HG03565 (cell line): ENCODE results near the gene CHRNA5.

ENCODE experiments used
- ATAC-seq: cut with Tn5 transposase; IDR thresholded peaks from one replicate; pipeline ENCODE4 v1.9.1; 2021; ENCODE audit warnings: mild to moderate bottlenecking, moderate library complexity; ENCODE audit not compliant: unreplicated experiment

The CHRNA5 gene

DNA sequence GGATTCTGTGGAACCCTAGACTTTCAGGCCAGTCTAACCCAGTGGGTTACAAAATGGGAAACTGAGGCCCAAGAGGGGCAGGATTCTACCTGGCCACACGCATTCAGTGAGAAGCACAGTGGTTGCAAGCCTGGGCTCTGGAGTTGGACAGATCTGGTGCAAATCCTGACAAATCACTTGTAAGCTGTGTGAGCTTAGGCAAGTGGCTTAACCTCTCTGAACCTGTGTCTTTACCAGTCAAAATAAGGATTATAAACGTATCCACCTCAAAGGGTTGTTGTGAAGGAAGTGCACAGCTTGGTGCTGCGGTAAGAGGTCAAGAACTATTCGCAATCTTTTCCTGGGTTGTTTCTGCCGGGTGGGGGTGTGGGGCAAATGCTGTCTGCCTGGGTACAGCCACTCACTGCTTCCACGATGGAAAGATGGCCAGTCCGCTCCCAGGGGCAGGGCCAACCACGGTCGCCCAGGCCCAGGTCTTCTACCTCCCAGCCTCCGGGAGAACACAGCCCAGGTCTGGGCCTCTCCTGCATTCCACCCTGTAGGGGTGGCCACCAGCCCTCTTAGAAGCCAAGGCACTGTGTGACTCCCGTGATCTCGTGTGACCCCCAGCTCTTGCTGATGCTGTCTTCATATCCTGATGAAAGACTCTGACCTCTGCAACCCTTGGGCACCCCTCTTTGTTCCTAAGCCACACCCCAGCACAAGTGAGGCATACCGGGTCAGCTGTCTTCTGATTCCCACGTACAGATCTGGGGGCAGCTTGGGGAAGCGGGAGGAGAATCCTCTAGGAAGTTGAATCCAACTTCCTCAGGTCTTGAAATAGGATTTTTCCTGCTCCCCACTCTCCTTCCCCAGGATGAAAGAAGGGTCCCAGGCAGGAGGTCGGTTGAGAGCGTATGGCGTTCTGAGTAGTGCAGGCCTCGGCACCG is 54.0 kb downstream of the CHRNA5 start:
- no peak for ATAC-seq

DNA sequence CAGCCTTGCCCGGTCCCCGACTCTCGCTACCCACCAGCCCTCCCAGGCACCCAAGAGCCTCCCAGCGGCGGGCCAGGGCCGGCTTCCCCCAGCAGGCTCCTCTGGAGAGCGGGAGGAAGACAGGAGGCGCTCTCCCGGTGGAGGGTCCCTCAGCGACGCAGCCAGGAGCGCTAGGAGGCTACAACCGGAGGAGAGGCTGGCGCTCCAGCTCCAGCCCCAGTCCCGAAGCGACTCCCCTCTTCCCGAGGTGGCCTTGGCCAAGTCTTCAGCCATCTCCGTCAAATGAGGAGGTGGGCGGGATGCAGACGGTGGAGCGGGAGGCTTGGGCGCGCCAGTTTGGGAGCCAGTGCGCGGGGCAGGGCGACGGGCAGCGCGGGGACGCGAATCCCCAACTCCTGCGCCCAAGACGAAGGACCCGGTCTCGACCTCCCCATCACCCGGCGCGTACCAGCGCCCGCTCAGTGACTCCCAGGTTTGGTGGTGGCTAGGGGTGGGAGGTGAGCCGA is 54.8 kb downstream of the CHRNA5 start:
- ATAC-seq, result no peak

DNA sequence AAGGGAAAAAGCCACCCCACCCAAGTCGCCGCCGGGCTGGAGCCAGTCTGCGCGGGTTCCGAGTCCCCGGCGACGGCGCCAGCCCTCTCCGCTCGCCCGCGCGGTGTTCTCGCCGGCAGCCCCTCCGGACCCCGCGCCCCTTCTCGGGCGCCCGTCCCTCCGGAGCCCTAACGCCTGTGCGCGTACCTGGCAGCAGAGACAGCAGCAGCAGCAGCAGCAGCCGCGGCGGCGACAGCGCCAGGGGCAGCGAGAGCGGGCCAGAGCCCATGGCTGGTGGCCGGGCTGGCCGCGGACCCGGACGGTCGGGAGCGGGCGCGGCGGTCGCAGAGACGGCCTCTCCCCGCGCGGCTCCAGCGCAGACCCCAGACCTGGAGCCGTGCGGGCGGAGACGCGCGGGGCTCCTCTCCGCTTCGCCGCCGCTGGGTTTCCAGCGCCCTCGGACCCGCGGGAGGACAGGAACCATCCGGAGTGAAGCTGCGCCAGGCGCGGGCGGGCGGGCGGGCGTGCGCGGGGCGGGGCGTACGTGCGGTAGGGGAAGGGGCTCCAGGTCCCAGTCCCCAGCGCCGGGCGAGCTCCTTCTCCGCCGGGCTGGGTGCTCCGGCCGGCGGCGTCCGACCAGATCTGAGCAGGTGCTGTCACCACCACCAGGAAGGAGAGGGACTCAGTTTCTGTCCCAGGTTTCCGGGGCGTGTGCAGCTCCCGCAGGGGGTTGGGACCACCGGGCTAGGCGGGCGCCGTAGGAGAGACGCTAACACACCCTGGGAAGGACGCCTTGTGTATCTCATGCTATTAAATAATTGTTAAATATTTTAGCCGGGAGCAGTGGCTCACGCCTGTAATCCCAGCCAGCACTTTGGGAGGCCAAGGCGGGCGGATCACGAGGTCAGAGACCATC is 55.5 kb downstream of the CHRNA5 start, which contains the start of gene CHRNA3:
CHRNA3 (minus strand) TSS at position 470 of the 895 bp plus-strand sequence; CDS start at position 268, 202 bp downstream.
- ATAC-seq, result no peak

DNA sequence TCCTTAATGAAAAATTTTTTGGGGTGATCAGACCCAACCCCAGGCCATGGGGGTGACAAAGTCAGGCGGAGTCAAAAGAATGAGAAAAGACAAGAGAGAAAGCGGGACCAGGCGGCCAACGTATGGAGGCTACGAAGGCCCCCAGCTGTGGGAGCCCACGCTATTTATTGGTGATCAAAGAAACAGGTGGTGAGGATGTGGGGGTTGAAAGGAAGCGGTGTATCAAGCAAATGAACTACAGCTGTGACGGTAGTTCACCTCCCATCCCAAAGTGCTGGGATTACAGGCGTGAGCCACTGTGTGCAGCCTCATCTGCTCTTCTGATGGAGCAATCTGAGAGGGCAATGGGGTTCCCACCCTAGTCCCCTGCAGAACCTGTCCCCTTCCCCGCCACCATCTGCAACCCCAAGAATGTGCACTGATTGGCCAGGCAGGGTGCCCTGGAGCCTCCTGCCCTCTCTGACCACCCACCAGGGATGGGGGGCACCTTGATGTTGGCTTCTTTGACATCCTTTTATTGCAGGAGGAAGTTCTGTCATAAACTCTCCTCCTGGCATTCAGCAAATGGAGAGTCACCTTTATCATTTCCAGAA is 56.6 kb downstream of the CHRNA5 start:
- no peak for ATAC-seq

DNA sequence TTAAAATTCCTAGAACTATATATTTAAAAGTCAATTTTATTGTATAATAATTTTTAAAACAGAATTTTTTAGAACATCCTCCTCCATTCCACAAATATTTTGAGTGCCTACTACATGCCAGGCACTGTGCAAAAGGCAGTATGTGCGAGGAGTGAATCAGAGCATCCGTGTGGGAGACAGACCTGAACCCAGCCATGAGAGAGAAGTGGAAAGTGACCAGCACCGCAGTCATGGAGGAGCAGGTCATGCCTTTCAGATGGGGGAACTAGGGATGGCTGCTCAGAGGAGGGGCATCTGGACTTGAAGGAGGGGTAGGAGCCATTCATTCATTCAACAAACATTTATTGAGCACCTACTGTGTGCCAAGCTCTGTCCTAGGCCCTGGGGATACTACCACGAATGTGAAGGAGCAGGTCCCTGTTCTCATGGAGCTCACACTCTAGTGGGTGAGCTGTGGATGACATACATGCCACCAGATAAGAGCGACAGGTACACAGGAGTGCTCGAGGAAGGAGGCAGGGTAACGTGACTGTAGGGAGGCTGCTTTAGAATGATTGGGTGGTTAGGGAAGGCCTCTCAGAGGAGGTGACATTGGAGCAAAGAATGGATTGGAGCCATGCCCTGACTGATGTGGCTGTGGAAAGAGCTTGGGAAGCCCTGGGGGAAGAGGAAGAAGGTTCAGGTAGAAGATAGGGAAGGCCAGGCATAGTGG is 58.6 kb downstream of the CHRNA5 start:
- ATAC-seq, result no peak

DNA sequence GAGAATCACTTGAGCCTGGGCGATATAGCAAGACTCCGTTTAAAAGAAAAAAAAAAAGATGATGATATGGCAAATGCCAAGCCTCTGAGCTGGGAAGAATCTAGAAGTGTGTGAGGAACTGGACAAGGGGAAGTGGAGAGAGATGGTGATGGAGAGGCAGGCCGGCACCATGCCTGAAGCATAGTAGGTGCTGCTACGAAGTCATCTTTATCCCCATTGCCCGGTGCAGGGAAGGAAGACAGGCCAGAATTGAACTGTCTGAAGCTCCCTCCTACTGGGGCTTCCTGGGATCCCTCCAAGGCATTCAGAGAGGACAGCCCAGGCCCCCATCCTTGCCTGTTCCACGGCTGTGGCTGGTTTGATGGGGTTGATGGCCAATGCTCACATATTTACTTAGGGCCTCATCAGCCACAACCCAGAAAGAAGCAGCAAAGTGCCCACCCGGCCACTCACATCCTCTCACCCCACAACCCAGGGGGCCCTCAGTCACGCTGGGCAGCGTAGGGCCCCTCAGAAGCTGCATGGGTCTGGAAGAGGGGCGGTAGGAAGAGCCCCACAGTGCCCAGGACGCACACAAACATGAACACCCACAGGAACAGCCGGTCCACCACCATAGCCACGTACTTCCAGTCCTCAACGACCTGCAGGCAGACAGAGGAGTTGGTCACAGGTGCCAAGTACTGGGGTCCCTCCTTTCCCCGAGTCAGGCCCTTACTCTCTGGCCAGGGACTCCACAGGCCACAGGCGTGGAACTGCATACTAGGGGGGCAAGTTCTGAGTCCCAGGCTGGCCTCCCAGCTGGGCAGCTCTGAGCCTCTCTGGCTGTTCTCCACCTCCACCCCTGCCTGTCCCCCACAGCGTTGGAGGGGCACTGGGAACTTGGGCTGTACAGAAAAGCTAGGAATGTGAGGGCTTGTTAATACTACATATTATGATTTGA is 59.6 kb downstream of the CHRNA5 start:
- ATAC-seq, result no peak

DNA sequence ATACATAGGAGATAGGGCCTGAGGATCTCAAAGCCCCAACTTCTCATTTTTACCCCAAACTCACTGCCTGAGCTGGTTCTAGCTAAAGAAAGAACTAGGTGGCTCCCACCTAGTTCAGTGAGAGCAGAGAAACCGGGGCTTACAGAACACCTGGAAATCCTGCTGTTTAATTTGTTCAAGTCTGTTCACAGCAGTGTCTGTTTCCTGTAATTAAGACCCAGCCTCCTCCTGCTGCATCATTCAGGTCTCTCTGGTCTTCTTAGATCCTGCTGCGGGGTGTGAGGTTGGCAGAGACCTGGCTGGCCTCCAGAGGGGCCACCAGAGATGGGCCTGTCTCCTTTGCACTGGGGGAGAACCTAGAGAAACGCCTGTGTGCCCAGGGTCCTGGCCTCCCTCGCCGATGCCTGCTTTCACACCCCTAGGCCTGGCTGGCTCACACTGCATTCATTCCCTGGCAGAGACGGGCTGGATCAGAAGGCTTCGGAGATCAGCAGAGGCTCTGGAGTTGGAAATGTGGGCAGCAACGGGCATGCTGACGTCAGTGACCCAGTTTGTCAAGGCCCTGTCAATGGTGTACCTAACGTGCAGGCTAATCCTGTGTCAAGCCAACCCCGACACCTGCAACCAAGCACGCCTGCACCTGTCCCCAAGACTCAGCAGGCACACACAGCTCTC is 60.4 kb downstream of the CHRNA5 start:
- ATAC-seq, result no peak

DNA sequence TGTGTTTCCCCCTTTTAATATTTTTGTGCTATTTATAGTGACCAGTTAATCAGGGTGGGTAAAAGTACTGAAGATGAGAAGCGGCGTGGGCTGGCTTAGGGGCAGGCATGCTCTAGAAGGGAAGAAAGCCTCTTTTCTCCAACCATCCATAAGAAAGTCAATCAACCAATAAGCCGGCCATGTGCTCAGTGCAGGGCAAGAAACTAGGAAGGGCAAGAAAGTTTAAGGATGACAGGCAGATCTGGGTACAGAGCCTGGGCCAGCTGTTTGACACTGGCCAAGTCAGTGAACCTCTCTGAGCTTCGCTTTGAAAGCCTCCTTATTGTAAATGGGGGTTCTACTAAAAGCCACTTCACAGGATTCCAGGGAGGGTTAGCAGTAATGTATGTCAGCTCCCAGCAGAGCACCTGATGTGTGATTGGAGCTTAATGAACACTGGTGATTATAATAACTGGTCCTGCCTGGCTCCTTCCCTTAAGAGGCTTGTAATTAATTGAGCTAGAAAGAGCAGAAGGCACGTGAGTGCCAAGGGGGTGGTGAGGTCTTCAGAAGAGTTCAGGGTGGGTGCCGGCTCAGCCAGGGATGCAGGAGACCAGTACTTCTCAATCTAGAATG is 61.2 kb downstream of the CHRNA5 start:
- ATAC-seq, result no peak

DNA sequence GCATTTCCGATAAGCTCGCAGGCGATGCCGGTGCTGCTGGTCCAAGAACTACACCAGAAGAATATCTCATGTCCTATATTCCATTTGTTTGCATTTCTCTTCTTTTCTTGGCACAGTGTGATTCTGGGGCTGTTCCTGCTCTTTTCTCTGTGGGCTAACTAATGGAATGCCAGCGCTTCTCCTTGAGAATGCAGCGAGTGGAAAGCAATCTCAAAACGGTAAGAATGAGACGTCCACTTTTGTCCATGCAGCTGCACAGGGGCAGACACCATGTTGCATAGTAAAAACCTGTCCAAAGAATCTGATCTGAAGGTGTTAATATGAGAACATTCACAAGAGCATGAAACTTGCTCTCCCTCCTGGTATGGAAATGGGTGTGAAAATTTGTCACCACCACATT is 62.0 kb downstream of the CHRNA5 start:
- no peak for ATAC-seq

DNA sequence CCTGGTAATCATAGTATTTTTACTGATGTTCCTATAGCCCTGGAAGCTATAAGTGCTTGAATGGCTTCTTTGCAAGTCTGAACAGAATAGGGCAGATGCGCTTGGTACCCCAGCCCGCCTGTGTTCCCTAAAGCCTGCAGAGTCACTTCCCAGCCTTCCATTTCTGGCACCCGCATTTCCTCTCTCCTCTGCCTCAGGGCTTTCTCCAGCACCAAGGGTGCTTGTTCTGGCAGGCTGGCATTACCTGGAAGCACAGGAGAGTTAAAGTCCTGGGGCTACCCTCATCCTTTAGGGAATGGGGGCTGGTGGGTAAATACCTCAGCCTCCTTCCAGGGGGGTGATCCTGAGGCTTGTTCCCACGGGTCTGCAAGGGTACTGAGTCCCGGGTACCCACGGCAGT is 62.9 kb downstream of the CHRNA5 start:
- no peak for ATAC-seq

DNA sequence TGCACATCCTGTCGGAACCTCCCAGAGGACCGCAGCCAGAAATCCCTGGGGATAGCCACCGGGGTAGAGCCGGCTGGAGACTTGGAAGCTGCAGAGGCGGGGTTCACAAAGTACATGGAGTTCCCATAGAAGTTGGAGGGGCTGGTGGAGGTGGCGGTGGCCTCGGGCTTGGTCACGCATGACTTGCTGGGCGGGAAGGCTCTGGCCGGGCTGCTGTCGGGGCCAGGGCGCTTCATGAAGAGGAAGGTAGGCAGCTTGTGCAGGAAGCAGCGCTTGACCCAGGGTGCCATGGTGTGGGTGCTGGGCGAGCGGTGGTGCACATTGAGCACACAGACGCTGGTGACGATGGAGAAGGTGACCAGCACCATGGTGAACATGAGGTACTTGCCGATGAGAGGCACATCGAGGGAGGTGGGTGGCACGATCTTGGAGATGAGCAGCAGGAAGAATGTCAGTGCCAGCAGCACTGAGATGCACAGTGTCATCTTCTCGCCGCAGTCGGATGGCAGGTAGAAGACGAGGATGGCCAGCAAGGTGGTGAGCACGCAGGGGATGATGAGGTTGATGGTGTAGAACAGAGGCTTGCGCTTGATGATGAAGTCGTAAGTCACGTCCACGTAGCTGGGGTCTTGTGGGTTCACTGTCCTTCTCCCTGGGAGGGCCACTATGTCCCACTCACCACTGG is 63.9 kb downstream of the CHRNA5 start:
- no peak for ATAC-seq

DNA sequence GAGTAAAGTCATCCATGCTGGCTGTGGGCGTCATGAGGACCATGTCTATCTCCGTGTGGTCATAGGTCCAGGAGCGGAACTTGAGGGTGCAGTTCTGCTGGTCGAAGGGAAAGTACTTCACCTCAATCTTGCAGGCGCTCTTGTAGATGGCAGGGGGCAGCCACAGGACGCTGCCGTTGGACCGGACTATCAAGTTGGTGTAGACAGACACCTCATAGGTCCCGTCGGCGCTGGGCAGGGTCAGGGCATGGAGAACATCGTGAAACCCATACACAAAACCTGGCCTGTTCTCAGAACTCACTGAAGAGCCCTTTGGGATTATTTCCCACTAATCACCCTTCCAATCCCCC is 64.4 kb downstream of the CHRNA5 start:
- ATAC-seq, result no peak

DNA sequence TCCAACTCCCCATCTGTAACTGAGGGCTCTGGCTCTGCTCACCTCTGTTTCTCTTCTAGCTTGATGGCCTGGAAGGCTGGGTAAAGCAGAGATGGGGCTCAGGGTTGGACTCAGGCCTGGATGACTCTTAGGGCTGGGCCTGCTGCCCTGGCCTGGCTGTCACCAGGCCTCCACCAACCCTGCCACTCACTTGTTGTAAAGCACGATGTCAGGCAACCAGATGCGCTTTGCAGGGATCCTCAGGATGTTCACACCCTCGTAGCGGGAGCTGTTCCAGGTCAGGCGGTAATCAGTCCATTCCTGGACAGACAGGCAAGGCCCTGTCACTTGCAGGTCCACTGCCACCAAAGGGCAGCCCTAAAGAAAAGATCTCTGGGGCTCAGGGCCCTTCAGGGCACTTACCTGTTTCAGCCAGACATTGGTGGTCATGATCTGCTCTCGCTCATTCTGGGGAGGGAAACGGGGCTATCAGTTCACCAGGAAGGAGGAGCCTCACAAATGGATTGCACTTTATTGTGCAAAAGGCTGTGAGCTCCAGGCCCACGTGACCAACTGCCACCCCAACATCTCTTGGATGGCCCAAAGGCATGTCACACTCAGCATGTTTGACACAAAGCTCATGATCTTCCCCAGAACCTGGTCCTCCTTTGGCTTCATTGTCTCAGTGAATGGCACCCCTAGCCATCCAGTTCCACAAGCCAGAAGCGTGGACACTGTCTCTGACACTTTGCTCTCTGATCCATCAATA is 65.7 kb downstream of the CHRNA5 start:
- ATAC-seq, result no peak

DNA sequence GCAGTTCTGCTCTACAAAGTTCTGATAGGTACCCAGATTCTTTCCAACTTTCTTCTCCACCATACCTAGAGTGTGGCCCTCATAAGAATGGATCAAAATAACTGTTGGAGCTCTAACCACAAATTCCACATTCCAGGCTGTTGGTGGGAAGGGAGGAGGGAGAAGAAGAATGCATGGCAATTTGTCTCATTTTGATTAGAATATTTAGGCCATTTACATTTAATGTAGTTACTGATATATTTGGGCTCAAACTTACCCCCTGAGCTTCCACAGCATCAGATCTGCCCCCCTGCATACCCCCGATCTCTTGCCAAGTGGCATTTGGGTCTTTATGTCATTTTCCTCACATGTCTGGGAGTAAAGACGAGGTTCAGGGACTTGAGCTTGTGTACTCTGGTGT is 68.0 kb downstream of the CHRNA5 start:
- no peak for ATAC-seq

DNA sequence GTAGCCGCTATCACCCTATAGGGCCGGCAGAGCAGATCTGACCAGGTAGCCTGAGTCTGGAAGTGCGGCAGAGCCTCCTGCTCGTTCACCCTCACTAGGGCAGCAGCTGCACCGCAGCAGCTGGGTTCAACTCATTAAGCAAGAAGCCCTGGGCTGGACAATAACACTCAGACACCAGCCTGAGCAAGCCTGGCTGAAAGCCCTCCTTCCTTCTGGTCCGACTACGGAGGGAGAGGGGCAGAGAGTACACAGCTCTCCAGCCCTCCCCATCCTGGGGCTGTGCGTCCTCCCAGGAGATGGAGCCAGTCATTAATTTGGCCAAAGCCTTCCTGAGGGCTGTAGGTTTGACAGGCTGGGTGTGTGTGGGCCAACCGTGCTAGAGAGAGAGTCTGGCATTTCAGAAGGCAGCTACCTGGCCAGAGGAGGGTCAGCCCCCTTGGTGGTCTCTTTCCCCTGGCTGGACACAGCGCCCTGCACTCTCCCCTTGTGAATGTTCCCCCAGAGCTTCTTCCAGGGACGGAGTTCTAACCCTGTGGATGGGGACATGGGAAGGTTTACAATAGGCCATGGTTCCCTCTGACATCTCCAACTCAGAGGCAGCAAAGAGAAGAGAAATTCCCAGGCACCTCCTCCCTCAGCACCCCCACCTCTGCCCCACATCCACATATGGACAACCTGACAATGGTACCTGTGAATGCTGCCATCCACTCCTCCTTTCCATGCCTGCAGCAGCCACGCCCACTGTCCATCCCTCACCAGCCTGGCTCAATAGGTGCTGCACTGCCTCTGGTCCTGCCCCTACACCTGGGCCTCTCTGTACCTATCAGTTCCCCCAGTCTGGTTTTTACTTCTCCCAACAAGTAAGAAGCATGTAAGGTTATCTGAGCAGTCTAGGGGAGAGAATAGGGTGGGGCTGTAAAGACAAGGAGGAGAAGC is 69.2 kb downstream of the CHRNA5 start:
- no peak for ATAC-seq

DNA sequence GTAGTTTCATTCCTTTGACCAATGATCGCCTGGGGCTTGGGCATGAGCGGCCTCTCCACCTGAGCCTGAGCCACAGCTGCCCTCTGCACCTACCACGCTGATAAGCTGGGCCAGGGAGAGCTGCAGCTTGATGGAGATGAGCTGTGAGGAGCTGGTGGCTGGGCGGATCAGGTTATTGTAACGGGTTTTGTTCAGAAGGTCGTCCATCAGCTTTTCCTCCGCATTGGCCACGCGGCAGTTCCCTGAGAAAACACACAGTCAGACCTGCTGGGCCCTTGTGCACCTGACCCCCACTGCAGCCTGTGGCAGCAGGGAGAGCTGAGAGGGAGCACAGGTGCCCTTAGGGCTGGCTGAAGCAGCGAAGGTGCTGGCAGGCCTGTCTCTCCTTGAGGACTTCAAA is 70.0 kb downstream of the CHRNA5 start:
- no peak for ATAC-seq
